ENCODE data around the gene TFF3.

TFF3 gene

DNA sequence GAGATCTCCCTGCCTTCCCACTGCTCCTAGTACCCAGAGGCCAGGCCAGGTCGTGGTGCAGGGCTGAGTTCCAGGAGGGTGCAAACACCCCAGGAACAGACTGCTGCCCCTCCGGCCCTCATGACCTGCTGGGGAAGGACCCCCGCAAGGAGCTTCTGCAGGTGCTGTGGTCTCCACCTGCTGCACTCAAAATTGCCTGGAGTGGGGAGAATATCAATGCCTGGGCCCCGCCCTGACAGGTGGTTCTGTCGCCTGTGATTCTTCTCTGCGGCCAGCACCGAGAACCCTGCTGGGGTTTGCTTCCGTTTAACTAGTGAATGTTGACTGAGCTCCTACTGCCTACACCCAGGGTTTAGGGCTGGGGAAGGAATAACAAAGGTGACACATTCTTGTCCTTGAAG, 2.1 kb upstream of the TFF3 start:
- H3K36me3 Mint-ChIP-seq (ENCODE audit: low read depth), result no peaks in the 10 kb centered on the region
- H3K27me3 Mint-ChIP-seq (ENCODE audit: low read depth, poor library complexity), result peaks cover 18% of the 10 kb centered on the region
- H3K4me3 Mint-ChIP-seq, result no peak overlapping the region
- TF ChIP-seq, protein P1, sequence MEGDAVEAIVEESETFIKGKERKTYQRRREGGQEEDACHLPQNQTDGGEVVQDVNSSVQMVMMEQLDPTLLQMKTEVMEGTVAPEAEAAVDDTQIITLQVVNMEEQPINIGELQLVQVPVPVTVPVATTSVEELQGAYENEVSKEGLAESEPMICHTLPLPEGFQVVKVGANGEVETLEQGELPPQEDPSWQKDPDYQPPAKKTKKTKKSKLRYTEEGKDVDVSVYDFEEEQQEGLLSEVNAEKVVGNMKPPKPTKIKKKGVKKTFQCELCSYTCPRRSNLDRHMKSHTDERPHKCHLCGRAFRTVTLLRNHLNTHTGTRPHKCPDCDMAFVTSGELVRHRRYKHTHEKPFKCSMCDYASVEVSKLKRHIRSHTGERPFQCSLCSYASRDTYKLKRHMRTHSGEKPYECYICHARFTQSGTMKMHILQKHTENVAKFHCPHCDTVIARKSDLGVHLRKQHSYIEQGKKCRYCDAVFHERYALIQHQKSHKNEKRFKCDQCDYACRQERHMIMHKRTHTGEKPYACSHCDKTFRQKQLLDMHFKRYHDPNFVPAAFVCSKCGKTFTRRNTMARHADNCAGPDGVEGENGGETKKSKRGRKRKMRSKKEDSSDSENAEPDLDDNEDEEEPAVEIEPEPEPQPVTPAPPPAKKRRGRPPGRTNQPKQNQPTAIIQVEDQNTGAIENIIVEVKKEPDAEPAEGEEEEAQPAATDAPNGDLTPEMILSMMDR (IDR thresholded peaks at IDR 0.05), result no peak
- peaks cover 60% of the 10 kb centered on the region for H3K4me1 Mint-ChIP-seq
- no peaks in the 10 kb centered on the region for H3K9me3 Mint-ChIP-seq
- no peak overlapping the region for H3K27ac Mint-ChIP-seq
- DNase-seq, result no peak

DNA sequence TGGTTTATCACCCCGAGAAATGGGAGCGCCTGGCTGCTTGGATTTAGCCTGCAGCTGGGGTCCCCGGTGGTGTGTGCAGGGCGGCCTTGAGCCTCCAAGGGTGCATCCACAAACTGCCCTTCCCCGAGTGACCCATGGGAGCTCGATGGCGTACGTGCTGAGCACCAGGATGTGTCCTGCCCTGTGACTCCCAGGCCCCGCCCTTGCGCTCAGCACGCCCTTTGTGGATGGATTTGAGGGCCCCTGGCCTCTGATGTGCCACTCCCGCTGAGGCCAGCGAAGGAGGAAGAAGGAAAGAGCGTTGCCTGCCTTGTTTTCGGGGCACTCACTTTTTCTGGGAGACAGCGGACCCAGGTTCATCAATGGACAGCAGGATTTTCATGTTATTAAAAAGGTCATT, 1.7 kb upstream of the TFF3 start:
- peaks cover 18% of the 10 kb centered on the region for H3K27me3 Mint-ChIP-seq (ENCODE audit: low read depth, poor library complexity)
- no peak overlapping the region for H3K4me3 Mint-ChIP-seq
- no peaks in the 10 kb centered on the region for H3K36me3 Mint-ChIP-seq (ENCODE audit: low read depth)
- no peaks in the 10 kb centered on the region for H3K9me3 Mint-ChIP-seq
- peaks cover 65% of the 10 kb centered on the region for H3K4me1 Mint-ChIP-seq
- no peak for DNase-seq
- H3K27ac Mint-ChIP-seq, result no peak overlapping the region
- TF ChIP-seq, protein P1 (IDR thresholded peaks at IDR 0.05), result no peak

DNA sequence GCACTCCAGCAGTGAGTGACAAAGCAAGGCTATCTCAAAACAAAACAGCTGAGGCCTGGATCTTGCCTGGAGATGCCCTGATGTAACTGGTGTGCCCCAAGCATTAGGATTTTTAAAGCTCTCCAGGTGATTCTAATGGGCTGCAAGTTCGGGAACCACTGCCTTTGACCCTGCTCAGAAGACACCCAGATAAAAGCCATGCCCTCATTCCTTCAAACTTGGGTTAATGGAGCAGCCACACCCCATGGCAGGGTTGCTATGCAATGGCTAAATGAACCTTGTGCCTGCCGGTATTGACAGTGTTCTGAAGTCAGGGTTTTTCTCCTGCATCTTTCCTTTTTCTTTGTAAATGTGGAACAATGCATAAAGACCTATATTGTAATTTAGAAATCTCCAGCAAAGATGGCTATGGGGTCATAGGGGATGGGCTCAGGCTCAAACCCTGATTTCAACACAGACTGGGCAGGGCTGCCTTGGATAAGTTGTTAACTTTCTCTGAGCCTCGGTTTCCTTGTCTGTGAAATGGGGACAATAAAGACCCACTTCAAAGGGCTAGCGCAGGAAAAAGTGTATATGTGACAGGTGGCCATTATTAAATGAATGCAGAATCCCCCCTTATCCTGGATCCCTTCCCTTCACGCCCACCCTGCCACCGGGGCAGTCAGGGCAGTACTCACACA, 453 bp downstream of the TFF3 start:
- TF ChIP-seq, protein P1 (IDR thresholded peaks at IDR 0.05), result no peak
- no peak for DNase-seq
- Mint-ChIP-seq H3K27me3 (ENCODE audit: low read depth, poor library complexity) (peaks cover 22% of the 10 kb centered on the region), H3K4me1 (peaks cover 65% of the 10 kb centered on the region), H3K27ac (peak overlapping the region; percentile 92), H3K36me3 (ENCODE audit: low read depth) (no peaks in the 10 kb centered on the region), H3K4me3 (no peak overlapping the region), H3K9me3 (no peaks in the 10 kb centered on the region)

DNA sequence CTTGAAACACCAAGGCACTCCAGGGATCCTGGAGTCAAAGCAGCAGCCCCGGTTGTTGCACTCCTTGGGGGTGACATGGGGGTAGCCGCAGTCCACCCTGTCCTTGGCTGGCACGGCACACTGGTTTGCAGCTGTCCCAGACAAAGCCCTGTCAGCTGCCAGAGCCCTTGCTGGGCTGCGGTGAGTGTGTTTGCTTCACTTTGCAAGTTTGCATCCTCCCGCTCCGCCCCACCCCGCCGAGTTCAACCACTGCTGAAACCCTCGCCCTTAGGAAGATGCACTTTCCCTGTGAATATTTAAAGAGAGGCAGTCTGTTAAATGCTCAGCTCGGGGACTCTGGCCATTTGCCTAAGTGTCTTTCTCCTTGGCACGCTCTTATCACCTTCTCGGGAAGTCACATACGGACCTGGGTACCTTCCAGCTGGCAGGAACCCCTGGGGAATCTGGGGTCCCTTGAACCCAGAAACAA, 1.7 kb downstream of the TFF3 start:
- H3K4me3 Mint-ChIP-seq, result no peak overlapping the region
- no peak for DNase-seq
- H3K27ac Mint-ChIP-seq, result no peak overlapping the region
- H3K27me3 Mint-ChIP-seq (ENCODE audit: low read depth, poor library complexity), result peaks cover 23% of the 10 kb centered on the region
- H3K9me3 Mint-ChIP-seq, result no peaks in the 10 kb centered on the region
- TF ChIP-seq, protein P1 (IDR thresholded peaks at IDR 0.05), result no peak
- no peaks in the 10 kb centered on the region for H3K36me3 Mint-ChIP-seq (ENCODE audit: low read depth)
- peaks cover 63% of the 10 kb centered on the region for H3K4me1 Mint-ChIP-seq

DNA sequence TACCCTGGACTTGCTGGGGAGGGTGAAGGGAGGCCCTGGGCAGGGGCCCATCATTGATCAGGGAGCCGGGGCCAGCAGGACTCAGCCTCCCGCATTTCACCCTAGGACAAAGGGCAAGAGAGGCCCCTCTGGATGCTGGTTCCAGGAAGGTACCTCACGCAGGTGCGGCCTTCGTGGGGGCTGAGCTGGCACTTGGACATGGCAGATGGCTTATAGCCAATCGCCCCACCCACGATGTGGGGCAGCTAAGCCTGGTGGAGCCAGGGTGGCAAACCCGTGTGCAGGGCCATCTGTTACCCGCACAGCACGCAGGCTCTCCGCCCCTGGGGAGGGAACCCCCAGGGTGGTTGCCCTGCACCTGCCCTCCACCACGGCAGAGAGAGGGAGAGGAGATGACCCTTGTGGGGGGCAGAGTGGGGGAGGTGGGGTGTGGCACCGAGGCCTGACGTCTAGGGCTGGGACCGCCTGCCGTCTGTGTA, 2.5 kb downstream of the TFF3 start:
- no peak for DNase-seq
- Mint-ChIP-seq H3K4me1 (peaks cover 57% of the 10 kb centered on the region), H3K4me3 (no peak overlapping the region), H3K36me3 (ENCODE audit: low read depth) (no peaks in the 10 kb centered on the region), H3K9me3 (no peaks in the 10 kb centered on the region), H3K27ac (no peak overlapping the region), H3K27me3 (ENCODE audit: low read depth, poor library complexity) (peaks cover 23% of the 10 kb centered on the region)
- TF ChIP-seq, protein P1 (IDR thresholded peaks at IDR 0.05), result no peak
